ENCODE measurements around the gene PIH1D1.

GRCh38 chr19:49407079-49407478, 44.5 kb downstream of the PIH1D1 start:
- no peak for TF ChIP-seq POLR2A (IDR thresholded peaks at IDR 0.05)
- TF ChIP-seq CTCF (IDR thresholded peaks at IDR 0.05): no peak
